HG02938 (cell line): Measurements from ENCODE around the gene S100A1.

ENCODE experiments used
- ATAC-seq: cut with Tn5 transposase; IDR thresholded peaks from one replicate; pipeline ENCODE4 v1.9.1; 2021; ENCODE audit warnings: mild to moderate bottlenecking, moderate library complexity; ENCODE audit not compliant: unreplicated experiment

The S100A1 gene

GRCh38 chr1:153610334-153610733, 17.9 kb upstream of the S100A1 start:
- no peak for ATAC-seq

- no peak for ATAC-seq
These were observed 17.4 kb upstream of the S100A1 start for GRCh38 chr1:153610811-153611301.

GRCh38 chr1:153611356-153611755, 16.9 kb upstream of the S100A1 start:
- ATAC-seq = no peak

GRCh38 chr1:153612111-153612754, 16.0 kb upstream of the S100A1 start:
- ATAC-seq = no peak

GRCh38 chr1:153612755-153613331, 15.4 kb upstream of the S100A1 start, which contains the start of gene S100A16:
S100A16 (minus strand) TSS chr1:153613137; CDS start chr1:153608151, 4,986 bp downstream.
- no peak for ATAC-seq

GRCh38 chr1:153613406-153613805, 14.8 kb upstream of the S100A1 start:
- ATAC-seq = no peak

- no peak for ATAC-seq
These were observed 13.9 kb upstream of the S100A1 start for GRCh38 chr1:153614189-153614900.

- ATAC-seq = no peak
These were observed 13.3 kb upstream of the S100A1 start for GRCh38 chr1:153614906-153615305.

GRCh38 chr1:153615406-153615805, 12.8 kb upstream of the S100A1 start:
- no peak for ATAC-seq

- no peak for ATAC-seq
These were observed 11.9 kb upstream of the S100A1 start, which contains the start of gene S100A14 for GRCh38 chr1:153616144-153616916. S100A14 (minus strand) TSS chr1:153616325; CDS start chr1:153615858, 467 bp downstream.

- ATAC-seq = no peak
These were observed 11.3 kb upstream of the S100A1 start for GRCh38 chr1:153616917-153617311.

GRCh38 chr1:153617663-153618062, 10.6 kb upstream of the S100A1 start:
- ATAC-seq = no peak

GRCh38 chr1:153619171-153619570, 9.1 kb upstream of the S100A1 start:
- no peak for ATAC-seq

- ATAC-seq = no peak
These were observed 5.1 kb upstream of the S100A1 start for GRCh38 chr1:153623101-153623500.

- no peak for ATAC-seq
These were observed 3.1 kb upstream of the S100A1 start for GRCh38 chr1:153624965-153625611.

GRCh38 chr1:153626477-153626903, 1.7 kb upstream of the S100A1 start:
- no peak for ATAC-seq

GRCh38 chr1:153626904-153627714, 1.1 kb upstream of the S100A1 start, which contains the start of gene S100A13:
S100A13 (minus strand) TSS chr1:153627505; CDS start chr1:153626472, 1,033 bp downstream.
- no peak for ATAC-seq

- ATAC-seq = no peak
These were observed 556 bp downstream of the S100A1 start for GRCh38 chr1:153628638-153629342.

GRCh38 chr1:153629343-153629665, 1.1 kb downstream of the S100A1 start:
- no peak for ATAC-seq
